WTC11 (cell line): ENCODE results near the gene TMA7B.

Source experiments
- ATF1 ChIP-seq: sonication (generic); formaldehyde crosslinking; IDR thresholded peaks from 2 replicates; pipeline ENCODE4 v1.8.1; 2023; ENCODE audit warnings: mild to moderate bottlenecking, moderate library complexity, missing genetic modification reagents
- IRF2 ChIP-seq: sonication (generic); formaldehyde crosslinking; IDR thresholded peaks from 2 replicates; pipeline ENCODE4 v1.8.0; 2022; ENCODE audit warnings: low read depth, missing genetic modification reagents, borderline replicate concordance
- JUN ChIP-seq: sonication (generic); formaldehyde crosslinking; IDR thresholded peaks from 2 replicates; pipeline ENCODE4 v1.8.0; 2023; ENCODE audit warnings: mild to moderate bottlenecking, missing genetic modification reagents
- NFYB ChIP-seq: sonication (generic); formaldehyde crosslinking; conservative IDR thresholded peaks from 2 replicates; pipeline ENCODE4 v1.8.0; 2022; ENCODE audit warnings: low read depth, missing genetic modification reagents
- TCF7 ChIP-seq: sonication (generic); formaldehyde crosslinking; IDR thresholded peaks from 2 replicates; pipeline ENCODE4 v1.8.0; 2022; ENCODE audit warnings: mild to moderate bottlenecking, low read depth, missing genetic modification reagents, moderate library complexity
- ZNF317 ChIP-seq: sonication (generic); formaldehyde crosslinking; IDR thresholded peaks from 2 replicates; pipeline ENCODE4 v1.8.1; 2023; ENCODE audit warnings: low read depth, mild to moderate bottlenecking, moderate library complexity, missing genetic modification reagents, borderline replicate concordance
- TF ChIP-seq, protein P1 (sequence below): fragments of 200-600 bp; IDR thresholded peaks from 2 replicates; pipeline ENCODE4 v1.8.0; 2022; ENCODE audit warnings: antibody characterized with exemption
- TF ChIP-seq, protein P2 (sequence below): sonication (generic); formaldehyde crosslinking; IDR thresholded peaks from 2 replicates; pipeline ENCODE4 v1.8.0; 2022; ENCODE audit warnings: mild to moderate bottlenecking, missing genetic modification reagents
- TF ChIP-seq, protein P3 (sequence below): sonication (generic); formaldehyde crosslinking; IDR thresholded peaks from 2 replicates; pipeline ENCODE4 v1.8.0; 2023; ENCODE audit warnings: missing genetic modification reagents, mild to moderate bottlenecking, borderline replicate concordance
- TF ChIP-seq, protein P4 (sequence below): sonication (generic); formaldehyde crosslinking; IDR thresholded peaks from 2 replicates; pipeline ENCODE4 v1.8.1; 2023; ENCODE audit warnings: mild to moderate bottlenecking, missing genetic modification reagents, moderate library complexity
- TF ChIP-seq, protein P5 (sequence below): sonication (generic); formaldehyde crosslinking; IDR thresholded peaks from 2 replicates; pipeline ENCODE4 v1.8.0; 2022; ENCODE audit warnings: missing genetic modification reagents
- TF ChIP-seq, protein P6 (sequence below): fragments of 250-450 bp; sonication (Bioruptor Pico); IDR thresholded peaks from 2 replicates; pipeline ENCODE4 v1.9.0; 2021; ENCODE audit warnings: mild to moderate bottlenecking

DNA sequence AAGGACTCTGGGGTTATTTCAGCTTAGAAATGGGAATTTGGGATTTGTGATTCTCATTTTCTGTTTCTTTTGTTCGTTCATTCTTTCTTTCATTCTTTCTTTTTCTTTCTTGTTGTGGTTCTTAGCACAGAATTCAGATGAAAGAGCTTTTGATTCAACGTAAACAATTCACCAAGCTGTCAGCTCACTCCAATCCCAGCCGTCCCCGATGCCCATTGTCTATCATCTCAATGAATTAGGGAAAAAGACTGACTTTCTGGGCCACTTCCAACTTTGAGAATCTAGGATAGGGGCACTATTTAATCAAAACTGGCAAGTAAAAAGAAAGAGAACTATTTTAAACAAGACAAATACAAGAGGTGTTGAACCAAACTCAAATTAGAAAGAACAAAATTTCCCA lies 25.1 kb upstream of the TMA7B start:
- TF ChIP-seq, protein P1, sequence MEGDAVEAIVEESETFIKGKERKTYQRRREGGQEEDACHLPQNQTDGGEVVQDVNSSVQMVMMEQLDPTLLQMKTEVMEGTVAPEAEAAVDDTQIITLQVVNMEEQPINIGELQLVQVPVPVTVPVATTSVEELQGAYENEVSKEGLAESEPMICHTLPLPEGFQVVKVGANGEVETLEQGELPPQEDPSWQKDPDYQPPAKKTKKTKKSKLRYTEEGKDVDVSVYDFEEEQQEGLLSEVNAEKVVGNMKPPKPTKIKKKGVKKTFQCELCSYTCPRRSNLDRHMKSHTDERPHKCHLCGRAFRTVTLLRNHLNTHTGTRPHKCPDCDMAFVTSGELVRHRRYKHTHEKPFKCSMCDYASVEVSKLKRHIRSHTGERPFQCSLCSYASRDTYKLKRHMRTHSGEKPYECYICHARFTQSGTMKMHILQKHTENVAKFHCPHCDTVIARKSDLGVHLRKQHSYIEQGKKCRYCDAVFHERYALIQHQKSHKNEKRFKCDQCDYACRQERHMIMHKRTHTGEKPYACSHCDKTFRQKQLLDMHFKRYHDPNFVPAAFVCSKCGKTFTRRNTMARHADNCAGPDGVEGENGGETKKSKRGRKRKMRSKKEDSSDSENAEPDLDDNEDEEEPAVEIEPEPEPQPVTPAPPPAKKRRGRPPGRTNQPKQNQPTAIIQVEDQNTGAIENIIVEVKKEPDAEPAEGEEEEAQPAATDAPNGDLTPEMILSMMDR = no peak
- TF ChIP-seq, protein P2, sequence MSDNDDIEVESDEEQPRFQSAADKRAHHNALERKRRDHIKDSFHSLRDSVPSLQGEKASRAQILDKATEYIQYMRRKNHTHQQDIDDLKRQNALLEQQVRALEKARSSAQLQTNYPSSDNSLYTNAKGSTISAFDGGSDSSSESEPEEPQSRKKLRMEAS (CRISPR knock-in tag) = no peak
- TF ChIP-seq ZNF317 (no peak), TCF7 (CRISPR knock-in tag) (no peak), ATF1 (no peak), NFYB (CRISPR knock-in tag) (no peak), IRF2 (CRISPR knock-in tag) (no peak), JUN (CRISPR knock-in tag) (no peak)
- TF ChIP-seq, protein P3, sequence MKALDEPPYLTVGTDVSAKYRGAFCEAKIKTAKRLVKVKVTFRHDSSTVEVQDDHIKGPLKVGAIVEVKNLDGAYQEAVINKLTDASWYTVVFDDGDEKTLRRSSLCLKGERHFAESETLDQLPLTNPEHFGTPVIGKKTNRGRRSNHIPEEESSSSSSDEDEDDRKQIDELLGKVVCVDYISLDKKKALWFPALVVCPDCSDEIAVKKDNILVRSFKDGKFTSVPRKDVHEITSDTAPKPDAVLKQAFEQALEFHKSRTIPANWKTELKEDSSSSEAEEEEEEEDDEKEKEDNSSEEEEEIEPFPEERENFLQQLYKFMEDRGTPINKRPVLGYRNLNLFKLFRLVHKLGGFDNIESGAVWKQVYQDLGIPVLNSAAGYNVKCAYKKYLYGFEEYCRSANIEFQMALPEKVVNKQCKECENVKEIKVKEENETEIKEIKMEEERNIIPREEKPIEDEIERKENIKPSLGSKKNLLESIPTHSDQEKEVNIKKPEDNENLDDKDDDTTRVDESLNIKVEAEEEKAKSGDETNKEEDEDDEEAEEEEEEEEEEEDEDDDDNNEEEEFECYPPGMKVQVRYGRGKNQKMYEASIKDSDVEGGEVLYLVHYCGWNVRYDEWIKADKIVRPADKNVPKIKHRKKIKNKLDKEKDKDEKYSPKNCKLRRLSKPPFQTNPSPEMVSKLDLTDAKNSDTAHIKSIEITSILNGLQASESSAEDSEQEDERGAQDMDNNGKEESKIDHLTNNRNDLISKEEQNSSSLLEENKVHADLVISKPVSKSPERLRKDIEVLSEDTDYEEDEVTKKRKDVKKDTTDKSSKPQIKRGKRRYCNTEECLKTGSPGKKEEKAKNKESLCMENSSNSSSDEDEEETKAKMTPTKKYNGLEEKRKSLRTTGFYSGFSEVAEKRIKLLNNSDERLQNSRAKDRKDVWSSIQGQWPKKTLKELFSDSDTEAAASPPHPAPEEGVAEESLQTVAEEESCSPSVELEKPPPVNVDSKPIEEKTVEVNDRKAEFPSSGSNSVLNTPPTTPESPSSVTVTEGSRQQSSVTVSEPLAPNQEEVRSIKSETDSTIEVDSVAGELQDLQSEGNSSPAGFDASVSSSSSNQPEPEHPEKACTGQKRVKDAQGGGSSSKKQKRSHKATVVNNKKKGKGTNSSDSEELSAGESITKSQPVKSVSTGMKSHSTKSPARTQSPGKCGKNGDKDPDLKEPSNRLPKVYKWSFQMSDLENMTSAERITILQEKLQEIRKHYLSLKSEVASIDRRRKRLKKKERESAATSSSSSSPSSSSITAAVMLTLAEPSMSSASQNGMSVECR (CRISPR knock-in tag) = no peak
- TF ChIP-seq, protein P4, sequence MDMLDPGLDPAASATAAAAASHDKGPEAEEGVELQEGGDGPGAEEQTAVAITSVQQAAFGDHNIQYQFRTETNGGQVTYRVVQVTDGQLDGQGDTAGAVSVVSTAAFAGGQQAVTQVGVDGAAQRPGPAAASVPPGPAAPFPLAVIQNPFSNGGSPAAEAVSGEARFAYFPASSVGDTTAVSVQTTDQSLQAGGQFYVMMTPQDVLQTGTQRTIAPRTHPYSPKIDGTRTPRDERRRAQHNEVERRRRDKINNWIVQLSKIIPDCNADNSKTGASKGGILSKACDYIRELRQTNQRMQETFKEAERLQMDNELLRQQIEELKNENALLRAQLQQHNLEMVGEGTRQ = no peak
- TF ChIP-seq, protein P5, sequence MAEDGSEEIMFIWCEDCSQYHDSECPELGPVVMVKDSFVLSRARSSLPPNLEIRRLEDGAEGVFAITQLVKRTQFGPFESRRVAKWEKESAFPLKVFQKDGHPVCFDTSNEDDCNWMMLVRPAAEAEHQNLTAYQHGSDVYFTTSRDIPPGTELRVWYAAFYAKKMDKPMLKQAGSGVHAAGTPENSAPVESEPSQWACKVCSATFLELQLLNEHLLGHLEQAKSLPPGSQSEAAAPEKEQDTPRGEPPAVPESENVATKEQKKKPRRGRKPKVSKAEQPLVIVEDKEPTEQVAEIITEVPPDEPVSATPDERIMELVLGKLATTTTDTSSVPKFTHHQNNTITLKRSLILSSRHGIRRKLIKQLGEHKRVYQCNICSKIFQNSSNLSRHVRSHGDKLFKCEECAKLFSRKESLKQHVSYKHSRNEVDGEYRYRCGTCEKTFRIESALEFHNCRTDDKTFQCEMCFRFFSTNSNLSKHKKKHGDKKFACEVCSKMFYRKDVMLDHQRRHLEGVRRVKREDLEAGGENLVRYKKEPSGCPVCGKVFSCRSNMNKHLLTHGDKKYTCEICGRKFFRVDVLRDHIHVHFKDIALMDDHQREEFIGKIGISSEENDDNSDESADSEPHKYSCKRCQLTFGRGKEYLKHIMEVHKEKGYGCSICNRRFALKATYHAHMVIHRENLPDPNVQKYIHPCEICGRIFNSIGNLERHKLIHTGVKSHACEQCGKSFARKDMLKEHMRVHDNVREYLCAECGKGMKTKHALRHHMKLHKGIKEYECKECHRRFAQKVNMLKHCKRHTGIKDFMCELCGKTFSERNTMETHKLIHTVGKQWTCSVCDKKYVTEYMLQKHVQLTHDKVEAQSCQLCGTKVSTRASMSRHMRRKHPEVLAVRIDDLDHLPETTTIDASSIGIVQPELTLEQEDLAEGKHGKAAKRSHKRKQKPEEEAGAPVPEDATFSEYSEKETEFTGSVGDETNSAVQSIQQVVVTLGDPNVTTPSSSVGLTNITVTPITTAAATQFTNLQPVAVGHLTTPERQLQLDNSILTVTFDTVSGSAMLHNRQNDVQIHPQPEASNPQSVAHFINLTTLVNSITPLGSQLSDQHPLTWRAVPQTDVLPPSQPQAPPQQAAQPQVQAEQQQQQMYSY (CRISPR knock-in tag) = no peak
- TF ChIP-seq, protein P6, sequence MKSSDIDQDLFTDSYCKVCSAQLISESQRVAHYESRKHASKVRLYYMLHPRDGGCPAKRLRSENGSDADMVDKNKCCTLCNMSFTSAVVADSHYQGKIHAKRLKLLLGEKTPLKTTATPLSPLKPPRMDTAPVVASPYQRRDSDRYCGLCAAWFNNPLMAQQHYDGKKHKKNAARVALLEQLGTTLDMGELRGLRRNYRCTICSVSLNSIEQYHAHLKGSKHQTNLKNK (CRISPR knock-in tag) = no peak
